Endothelial cell of umbilical vein (primary cell): ENCODE results near the gene KAT6B. TPM values are rescaled to one million over a fixed set of nuclear protein-coding genes. Genes with fewer than 3 reads are reported as not detected.

Experiments used
- BruUV-seq: library from RNA; stranded (reverse); fragments of 400-500 nt; replicated peaks from 2 replicates; lab custom pipeline; 2021; lab: Mats Ljungman, UMichigan
- CTCF ChIA-PET: fragments of 300-600, 350-600 bp; sonication (Branson Sonifier 250); formaldehyde crosslinking; loops from one replicate; lab custom pipeline; 2021; ENCODE audit warnings: antibody characterized with exemption, inconsistent platforms; lab: Charles Lee
- POLR2A ChIA-PET: fragments of 300-600, 350-600 bp; sonication (Branson Sonifier 250); formaldehyde crosslinking; loops from one replicate; lab custom pipeline; 2021; ENCODE audit warnings: antibody characterized with exemption, inconsistent platforms; lab: Charles Lee
- DNase-seq: peaks from one replicate; pipeline ENCODE4 v3.0.0-alpha.2; 2011; ENCODE audit warnings: low read depth, low spot score
- FAIRE-seq: peaks from 2 replicates; lab custom pipeline; 2011; peaks lifted over from hg19 to GRCh38; lab: Jason Lieb, UNC
- H2AFZ ChIP-seq: 2 replicates; pipeline ENCODE4 v1.6.0; 2012; ENCODE audit warnings: low read depth, low read length, control low read depth, inconsistent platforms
- H3K27ac ChIP-seq: 2 replicates; pipeline ENCODE4 v1.5.1; 2011; ENCODE audit warnings: low read depth, mild to moderate bottlenecking, control low read depth, low read length, moderate library complexity; ENCODE audit not compliant: insufficient read depth
- H3K27me3 ChIP-seq, 2 experiments: 2 replicates each; pipeline versions ENCODE4 v1.6.0 to v1.6.1; 2011; ENCODE audit warnings: low read length in 2 of 2, mixed read lengths in 1 of 2; ENCODE audit not compliant: control insufficient read depth in 2 of 2, insufficient read depth in 2 of 2
- H3K36me3 ChIP-seq, 2 experiments: 2 replicates in 1 of 2; 3 replicates in 1 of 2; pipeline ENCODE4 v1.5.1; 2011; ENCODE audit warnings: low read length in 2 of 2, mild to moderate bottlenecking in 1 of 2, moderate library complexity in 1 of 2; ENCODE audit not compliant: control insufficient read depth in 2 of 2, insufficient read depth in 2 of 2; ENCODE audit errors: extremely low read depth in 1 of 2
- H3K4me1 ChIP-seq: 3 replicates; pipeline ENCODE4 v1.5.1; 2011; ENCODE audit warnings: mild to moderate bottlenecking, low read length; ENCODE audit not compliant: control insufficient read depth, insufficient read depth; ENCODE audit errors: extremely low read depth
- H3K4me2 ChIP-seq: 2 replicates; pipeline ENCODE4 v1.6.1; 2011; ENCODE audit warnings: low read length, control low read depth, mixed read lengths; ENCODE audit not compliant: insufficient read depth
- H3K4me3 ChIP-seq, 3 experiments: fragments of 200-600 bp in 1 of 3; sonication (generic), shearing (Covaris generic) in 1 of 3; replicated peaks in 1 of 3; 2 replicates each; pipeline ENCODE4 v1.5.1; 2011 to 2016; ENCODE audit warnings: control low read depth in 3 of 3, low read length in 3 of 3, mild to moderate bottlenecking in 2 of 3, inconsistent platforms in 1 of 3, low read depth in 1 of 3, moderate library complexity in 1 of 3; ENCODE audit not compliant: insufficient read depth in 1 of 3
- H3K79me2 ChIP-seq: 2 replicates; pipeline ENCODE4 v1.6.0; 2012; ENCODE audit warnings: low read length, inconsistent platforms; ENCODE audit not compliant: control insufficient read depth, insufficient read depth
- H3K9ac ChIP-seq: replicated peaks from 2 replicates; pipeline ENCODE3; 2011; ENCODE audit warnings: low read length, control low read depth; ENCODE audit not compliant: insufficient read depth; ENCODE audit errors: extremely low read depth
- H3K9me1 ChIP-seq: replicated peaks from 3 replicates; pipeline ENCODE4 v1.6.0; 2011; ENCODE audit warnings: mild to moderate bottlenecking, low read length; ENCODE audit not compliant: control insufficient read depth, insufficient read depth; ENCODE audit errors: extremely low read depth
- H3K9me3 ChIP-seq: replicated peaks from 2 replicates; pipeline ENCODE4 v1.5.1; 2012; ENCODE audit warnings: low read length, inconsistent platforms; ENCODE audit not compliant: control insufficient read depth, insufficient read depth
- H4K20me1 ChIP-seq: replicated peaks from 2 replicates; pipeline ENCODE3; 2011; ENCODE audit warnings: mild to moderate bottlenecking, low read length; ENCODE audit not compliant: control insufficient read depth, insufficient read depth; ENCODE audit errors: extremely low read depth
- CTCF ChIP-seq, 2 donors: IDR thresholded peaks; 1 replicate in 1 of 2; 2 replicates in 1 of 2; pipeline ENCODE4 v1.5.1; 2011; ENCODE audit warnings: low read length in 2 of 2, mild to moderate bottlenecking in 2 of 2, moderate library complexity in 2 of 2, control low read depth in 1 of 2, inconsistent platforms in 1 of 2, low read depth in 1 of 2; ENCODE audit not compliant: insufficient read depth in 1 of 2; ENCODE audit errors: extremely low read depth in 1 of 2
- EZH2 ChIP-seq: IDR thresholded peaks from 2 replicates; pipeline ENCODE4 v1.6.1; 2012; ENCODE audit warnings: borderline replicate concordance, low read depth, mild to moderate bottlenecking, moderate library complexity, low read length, inconsistent platforms; ENCODE audit not compliant: severe bottlenecking
- FOS ChIP-seq: IDR thresholded peaks from 2 replicates; pipeline ENCODE4 v1.6.1; 2011; ENCODE audit warnings: mild to moderate bottlenecking, low read length, moderate library complexity, borderline replicate concordance; ENCODE audit not compliant: insufficient read depth
- GATA2 ChIP-seq: IDR thresholded peaks from 2 replicates; pipeline ENCODE4 v1.7.0; 2011; ENCODE audit warnings: low read depth, mild to moderate bottlenecking, moderate library complexity, mixed read lengths, low read length; ENCODE audit not compliant: insufficient read length, insufficient read depth
- JUN ChIP-seq: IDR thresholded peaks from 2 replicates; pipeline ENCODE4 v1.6.1; 2011; ENCODE audit warnings: borderline replicate concordance, low read depth; ENCODE audit not compliant: insufficient read length, insufficient read depth
- MYC ChIP-seq: IDR thresholded peaks from one replicate; pipeline ENCODE4 v1.6.1; 2011; ENCODE audit warnings: mild to moderate bottlenecking, low read depth, low read length
- POLR2A ChIP-seq: IDR thresholded peaks from 2 replicates; pipeline ENCODE4 v1.6.1; 2012; ENCODE audit warnings: low read depth, mild to moderate bottlenecking, control low read depth, low read length
- POLR2AphosphoS5 ChIP-seq: IDR thresholded peaks from 2 replicates; pipeline ENCODE4 v1.6.1; 2012; ENCODE audit warnings: low read depth, mild to moderate bottlenecking, control low read depth, low read length, moderate library complexity; ENCODE audit not compliant: insufficient read depth
- dilution Hi-C: fragments of 300-500 bp; cut with MboI; formaldehyde crosslinking; loops from one replicate; pipeline ENCODE4 v1.15.0; 2019; ENCODE audit warnings: low sequenced_read_pairs; ENCODE audit not compliant: extremely low pct_ligation_motif_present
- intact Hi-C: fragments of 100-400 bp; cut with micrococcal nuclease; formaldehyde crosslinking; loops from one replicate; pipeline ENCODE4 v1.10.0; 2022
- polyA plus RNA-seq, 4 experiments: library from polyadenylated mRNA; depleted of rRNA in 3 of 4; stranded (reverse) in 3 of 4; unstranded in 1 of 4; fragments of >200 nt; gene quantifications; 2 replicates each; pipeline versions ENCODE4 v1.2.1 to v1.2.3, GENCODE V29; 2011 to 2012; ENCODE audit warnings: missing spikeins in 1 of 4
- total RNA-seq: library from RNA; stranded (reverse); gene quantifications from 2 replicates; pipeline ENCODE4 v1.2.3, GENCODE V29; 2021
- TF ChIP-seq, protein P1 (sequence below): IDR thresholded peaks from 2 replicates; pipeline ENCODE4 v1.6.1; 2011; ENCODE audit not compliant: insufficient read depth, insufficient read length

Gene KAT6B
- total and polyA plus RNA-seq, 2 donors (not counting 3 experiments of a cell fraction or from before 2014, with no cell fraction given) = 4.5 to 17.0 TPM

DNA sequence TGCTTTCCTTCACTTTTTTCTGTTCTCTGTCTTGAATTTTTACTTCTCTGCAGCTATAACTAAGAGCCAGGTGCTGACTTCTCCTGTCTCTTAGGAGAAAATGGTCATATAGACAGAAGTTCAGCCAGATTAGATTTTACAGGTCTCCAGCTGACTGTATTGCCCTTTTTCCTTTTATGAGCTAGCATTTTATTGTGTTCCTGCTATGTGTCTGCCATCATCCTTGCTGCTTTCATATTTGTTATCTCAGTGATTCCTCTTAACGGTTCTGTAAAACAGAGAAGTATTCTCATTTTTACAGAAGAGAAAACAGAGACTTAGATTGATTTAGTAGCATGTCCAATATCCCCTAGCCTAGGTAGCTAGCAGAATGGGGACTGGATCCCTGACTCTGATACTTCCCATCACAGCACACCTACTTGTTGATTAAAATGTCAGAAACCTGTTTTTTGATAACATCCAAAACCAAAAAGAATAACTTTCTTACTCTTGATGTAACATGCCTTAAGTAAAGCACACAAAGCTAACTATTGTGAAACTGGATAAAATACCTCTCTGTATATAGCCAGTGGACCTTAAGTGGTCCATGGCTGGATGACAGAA lies 5.2 kb downstream of the KAT6B start:
- dilution Hi-C loops (no loop called here), intact Hi-C loops (no loop called here)
- no peak overlapping the region for H3K4me3 ChIP-seq
- no peak for FAIRE-seq
- H3K36me3 ChIP-seq = no peaks in the 10 kb centered on the region
- no peaks in the 10 kb centered on the region for H3K4me1 ChIP-seq
- CTCF ChIA-PET = interaction anchor here (1.1 to 1.8 kb wide), 2 partner anchors 10 to 26 kb away, joined by 3 to 5 read pairs; no protein-coding TSS in a partner anchor
- H3K79me2 ChIP-seq = peaks cover 9% of the 10 kb centered on the region
- no peak for DNase-seq
- no peaks in the 10 kb centered on the region for H3K27me3 ChIP-seq
- H3K9me3 ChIP-seq = no peaks in the 10 kb centered on the region
- POLR2A ChIA-PET = no interaction called here
- H3K9ac ChIP-seq = no peak overlapping the region
- no peaks in the 10 kb centered on the region for H3K9me1 ChIP-seq
- peaks cover 2% of the 10 kb centered on the region for H4K20me1 ChIP-seq
- TF ChIP-seq CTCF (IDR thresholded peaks at IDR 0.05; ENCODE audit: extremely low read depth in 1 of 2, insufficient read depth in 1 of 2, low read depth in 1 of 2, low read length in 2 of 2) (no peak), POLR2AphosphoS5 (no peak), FOS (no peak), MYC (no peak), POLR2A (no peak), GATA2 (no peak), JUN (no peak), EZH2 (no peak)
- TF ChIP-seq, protein P1, sequence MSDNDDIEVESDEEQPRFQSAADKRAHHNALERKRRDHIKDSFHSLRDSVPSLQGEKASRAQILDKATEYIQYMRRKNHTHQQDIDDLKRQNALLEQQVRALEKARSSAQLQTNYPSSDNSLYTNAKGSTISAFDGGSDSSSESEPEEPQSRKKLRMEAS = no peak
- H2AFZ ChIP-seq = no peak overlapping the region
- BruUV-seq = no TSS peak
- no peak overlapping the region for H3K4me2 ChIP-seq
- no peak overlapping the region for H3K27ac ChIP-seq
